Progenitor cell of endocrine pancreas (in vitro differentiated cells): Measurements from ENCODE around the gene CCDC170. TPM values are rescaled to one million over a fixed set of nuclear protein-coding genes. Genes with fewer than 3 reads are reported as not detected.

Experiments used
- DNase-seq: peaks from one replicate; pipeline ENCODE4 v3.0.0; 2021; ENCODE audit warnings: low spot score; ENCODE audit not compliant: unreplicated experiment
- H3K27ac Mint-ChIP-seq: 2 replicates; pipeline ENCODE4 v1.8.0; 2021; ENCODE audit warnings: mild to moderate bottlenecking, moderate library complexity, mixed read lengths
- H3K27me3 Mint-ChIP-seq: 2 replicates; pipeline ENCODE4 v1.8.0; 2021; ENCODE audit warnings: mixed read lengths
- H3K36me3 Mint-ChIP-seq: 2 replicates; pipeline ENCODE4 v1.8.0; 2022; ENCODE audit warnings: mixed read lengths; ENCODE audit not compliant: insufficient read depth
- H3K4me1 Mint-ChIP-seq: 2 replicates; pipeline ENCODE4 v1.8.0; 2021; ENCODE audit warnings: low read depth, mixed read lengths
- H3K4me3 Mint-ChIP-seq: 2 replicates; pipeline ENCODE4 v1.8.0; 2021; ENCODE audit warnings: low read depth, mild to moderate bottlenecking, moderate library complexity, mixed read lengths
- H3K9me3 Mint-ChIP-seq: 2 replicates; pipeline ENCODE4 v1.8.0; 2021; ENCODE audit warnings: low read depth, mixed read lengths
- CTCF ChIP-seq: fragments of 200-600 bp; sonication (generic); IDR thresholded peaks from one replicate; pipeline ENCODE4 v1.5.0; 2021; ENCODE audit warnings: antibody characterized with exemption, mild to moderate bottlenecking; ENCODE audit not compliant: unreplicated experiment
- total RNA-seq: library from RNA; stranded (reverse); gene quantifications from 2 replicates; pipeline ENCODE4 v1.2.1, GENCODE V29; 2021

CCDC170 gene
- total RNA-seq, 1 donor from 2014 or later = not detected

- Mint-ChIP-seq H3K4me3 (no peak overlapping the region), H3K27ac (no peak overlapping the region), H3K4me1 (peaks cover 2% of the 10 kb centered on the region), H3K9me3 (no peaks in the 10 kb centered on the region), H3K27me3 (no peaks in the 10 kb centered on the region), H3K36me3 (no peaks in the 10 kb centered on the region)
- no peak for DNase-seq
- TF ChIP-seq CTCF = no peak
These were observed 122.8 kb downstream of the CCDC170 start for GRCh38 chr6:151616600-151616999.

GRCh38 chr6:151617539-151617938 lies 123.7 kb downstream of the CCDC170 start:
- Mint-ChIP-seq H3K27ac (no peak overlapping the region), H3K9me3 (no peaks in the 10 kb centered on the region), H3K4me3 (no peak overlapping the region), H3K36me3 (no peaks in the 10 kb centered on the region), H3K27me3 (no peaks in the 10 kb centered on the region), H3K4me1 (peaks cover 2% of the 10 kb centered on the region)
- no peak for DNase-seq
- TF ChIP-seq CTCF = no peak

- Mint-ChIP-seq H3K4me3 (no peak overlapping the region), H3K4me1 (peaks cover 2% of the 10 kb centered on the region), H3K27me3 (no peaks in the 10 kb centered on the region), H3K9me3 (no peaks in the 10 kb centered on the region), H3K27ac (no peak overlapping the region), H3K36me3 (no peaks in the 10 kb centered on the region)
- DNase-seq = no peak
- no peak for TF ChIP-seq CTCF
These were observed 124.9 kb downstream of the CCDC170 start for GRCh38 chr6:151618717-151619116.

GRCh38 chr6:151620179-151620578 lies 126.4 kb downstream of the CCDC170 start:
- no peak overlapping the region for H3K4me3 Mint-ChIP-seq
- H3K4me1 Mint-ChIP-seq = peaks cover 2% of the 10 kb centered on the region
- no peaks in the 10 kb centered on the region for H3K27me3 Mint-ChIP-seq
- DNase-seq = no peak
- H3K27ac Mint-ChIP-seq = no peak overlapping the region
- H3K9me3 Mint-ChIP-seq = no peaks in the 10 kb centered on the region
- H3K36me3 Mint-ChIP-seq = no peaks in the 10 kb centered on the region
- no peak for TF ChIP-seq CTCF

- no peaks in the 10 kb centered on the region for H3K4me1 Mint-ChIP-seq
- DNase-seq = no peak
- no peak for TF ChIP-seq CTCF
- no peaks in the 10 kb centered on the region for H3K36me3 Mint-ChIP-seq
- no peak overlapping the region for H3K4me3 Mint-ChIP-seq
- no peak overlapping the region for H3K27ac Mint-ChIP-seq
- H3K27me3 Mint-ChIP-seq = no peaks in the 10 kb centered on the region
- no peaks in the 10 kb centered on the region for H3K9me3 Mint-ChIP-seq
These were observed 130.3 kb downstream of the CCDC170 start for GRCh38 chr6:151624071-151624470.

- Mint-ChIP-seq H3K27ac (no peak overlapping the region), H3K9me3 (no peaks in the 10 kb centered on the region), H3K4me1 (no peaks in the 10 kb centered on the region), H3K27me3 (no peaks in the 10 kb centered on the region), H3K36me3 (no peaks in the 10 kb centered on the region), H3K4me3 (no peak overlapping the region)
- no peak for TF ChIP-seq CTCF
- no peak for DNase-seq
These were observed 130.7 kb downstream of the CCDC170 start for GRCh38 chr6:151624481-151624880.
